ENCODE results near the gene MMP11.

The MMP11 gene

GRCh38 chr22:23781511-23782183 is 9.0 kb downstream of the MMP11 start:
- no peak for DNase-seq

GRCh38 chr22:23782252-23782651 is 9.6 kb downstream of the MMP11 start:
- DNase-seq = no peak

GRCh38 chr22:23782703-23783102 is 10.1 kb downstream of the MMP11 start:
- DNase-seq = no peak

- no peak for DNase-seq
These were observed 10.9 kb downstream of the MMP11 start for GRCh38 chr22:23783265-23784150.

GRCh38 chr22:23784215-23784732 is 11.6 kb downstream of the MMP11 start:
- no peak for DNase-seq

- DNase-seq = no peak
These were observed 13.6 kb downstream of the MMP11 start for GRCh38 chr22:23786261-23786710.

- peak; percentile 37 for DNase-seq
These were observed 14.3 kb downstream of the MMP11 start, which contains the start of gene SMARCB1 for GRCh38 chr22:23786752-23787599. Gene SMARCB1 (plus strand): TSS chr22:23786966. CDS start chr22:23787170, 204 bp downstream.

- DNase-seq = no peak
These were observed 14.9 kb downstream of the MMP11 start for GRCh38 chr22:23787600-23787896.

- DNase-seq = no peak
These were observed 15.3 kb downstream of the MMP11 start for GRCh38 chr22:23787910-23788309.

- peak; percentile 27 for DNase-seq
These were observed 16.5 kb downstream of the MMP11 start for GRCh38 chr22:23789121-23789520.

GRCh38 chr22:23789638-23790037 is 17.0 kb downstream of the MMP11 start:
- no peak for DNase-seq

- no peak for DNase-seq
These were observed 18.4 kb downstream of the MMP11 start for GRCh38 chr22:23790819-23791737.

- no peak for DNase-seq
These were observed 19.3 kb downstream of the MMP11 start for GRCh38 chr22:23791738-23792645.

- DNase-seq = no peak
These were observed 20.7 kb downstream of the MMP11 start for GRCh38 chr22:23793326-23793725.

- no peak for DNase-seq
These were observed 23.8 kb downstream of the MMP11 start for GRCh38 chr22:23796461-23796860.

- DNase-seq = no peak
These were observed 27.9 kb downstream of the MMP11 start for GRCh38 chr22:23800297-23801237.

GRCh38 chr22:23801238-23801821 is 28.7 kb downstream of the MMP11 start:
- no peak for DNase-seq

GRCh38 chr22:23801886-23802377 is 29.3 kb downstream of the MMP11 start:
- DNase-seq = no peak
